Loucy (cell line): ENCODE data around the gene PNPLA6.

Experiments
- H2AFZ ChIP-seq: fragments of 200-600 bp; sonication (generic); 2 replicates; pipeline ENCODE4 v1.6.0; 2016; ENCODE audit warnings: antibody characterized with exemption, mild to moderate bottlenecking, low read length, moderate library complexity
- H3F3A ChIP-seq: fragments of 200-600 bp; 2 replicates; pipeline ENCODE4 v1.6.0; 2016; ENCODE audit warnings: antibody characterized with exemption, low read depth, mild to moderate bottlenecking
- H3K27me3 ChIP-seq: fragments of 200-600 bp; sonication (generic); 2 replicates; pipeline ENCODE4 v1.6.1; 2014; ENCODE audit warnings: low read length, mild to moderate bottlenecking; ENCODE audit not compliant: insufficient read depth, poor library complexity, severe bottlenecking
- H3K36me3 ChIP-seq: fragments of 200-600 bp; sonication (generic); 2 replicates; pipeline ENCODE4 v1.6.1; 2016; ENCODE audit warnings: low read length; ENCODE audit not compliant: insufficient read depth
- H3K4me1 ChIP-seq: fragments of 200-600 bp; sonication (generic); 2 replicates; pipeline ENCODE4 v1.5.1; 2014; ENCODE audit warnings: low read length, mild to moderate bottlenecking; ENCODE audit not compliant: insufficient read depth, poor library complexity, severe bottlenecking
- H3K4me2 ChIP-seq: fragments of 200-600 bp; sonication (generic); 2 replicates; pipeline ENCODE4 v1.6.0; 2014; ENCODE audit warnings: antibody characterized with exemption, low read length, low read depth, mild to moderate bottlenecking; ENCODE audit not compliant: poor library complexity, severe bottlenecking
- H3K4me3 ChIP-seq: fragments of 200-600 bp; sonication (generic); 2 replicates; pipeline ENCODE4 v1.5.1; 2014; ENCODE audit warnings: low read length, mild to moderate bottlenecking, mixed read lengths; ENCODE audit not compliant: poor library complexity, severe bottlenecking
- H3K79me2 ChIP-seq: fragments of 200-600 bp; sonication (generic); 2 replicates; pipeline ENCODE4 v1.6.1; 2014; ENCODE audit warnings: low read length; ENCODE audit not compliant: insufficient read depth
- H3K9ac ChIP-seq: fragments of 200-600 bp; sonication (generic); 2 replicates; pipeline ENCODE4 v1.6.0; 2014; ENCODE audit warnings: mild to moderate bottlenecking, low read depth, low read length, moderate library complexity; ENCODE audit not compliant: poor library complexity, severe bottlenecking
- H3K9me2 ChIP-seq: fragments of 200-600 bp; sonication (generic); replicated peaks from 2 replicates; pipeline ENCODE4 v1.6.1; 2016; ENCODE audit warnings: low read depth, low read length, mixed read lengths
- H3K9me3 ChIP-seq: fragments of 200-600 bp; sonication (generic); 2 replicates; pipeline ENCODE4 v1.6.1; 2014; ENCODE audit warnings: mild to moderate bottlenecking, antibody characterized with exemption, low read length, low read depth; ENCODE audit not compliant: insufficient read depth
- H4K20me1 ChIP-seq: fragments of 200-600 bp; sonication (generic); 2 replicates; pipeline ENCODE4 v1.6.0; 2014; ENCODE audit warnings: antibody characterized with exemption, low read length, mild to moderate bottlenecking; ENCODE audit not compliant: insufficient read depth, poor library complexity, severe bottlenecking
- CTCF ChIP-seq: fragments of 200-600 bp; sonication (generic); conservative IDR thresholded peaks from 2 replicates; pipeline ENCODE4 v1.5.1; 2014; ENCODE audit warnings: mild to moderate bottlenecking, antibody characterized with exemption, low read length
- EZH2phosphoT487 ChIP-seq: fragments of 200-600 bp; IDR thresholded peaks from 2 replicates; pipeline ENCODE4 v1.6.1; 2018; ENCODE audit warnings: antibody characterized with exemption, mild to moderate bottlenecking, moderate library complexity, borderline replicate concordance

PNPLA6 gene

GRCh38 chr19:7598180-7598579, 62.7 kb downstream of the PNPLA6 start:
- TF ChIP-seq EZH2phosphoT487 (no peak), CTCF (no peak)
- no peaks in the 10 kb centered on the region for H3K27me3 ChIP-seq
- H3K9me2 ChIP-seq, result no peaks in the 10 kb centered on the region
- H2AFZ ChIP-seq, result no peak overlapping the region
- no peak overlapping the region for H3K4me3 ChIP-seq
- H3K9me3 ChIP-seq, result no peaks in the 10 kb centered on the region
- no peak overlapping the region for H3K9ac ChIP-seq
- H3K4me1 ChIP-seq, result no peaks in the 10 kb centered on the region
- no peaks in the 10 kb centered on the region for H3K79me2 ChIP-seq
- H3K4me2 ChIP-seq, result no peak overlapping the region
- no peaks in the 10 kb centered on the region for H3F3A ChIP-seq
- H4K20me1 ChIP-seq, result no peaks in the 10 kb centered on the region
- no peaks in the 10 kb centered on the region for H3K36me3 ChIP-seq

GRCh38 chr19:7600721-7601120, 65.2 kb downstream of the PNPLA6 start:
- Histone ChIP-seq H3K9me2 (no peaks in the 10 kb centered on the region), H4K20me1 (no peaks in the 10 kb centered on the region), H3K4me1 (no peaks in the 10 kb centered on the region), H3K9ac (no peak overlapping the region), H2AFZ (no peak overlapping the region), H3K9me3 (no peaks in the 10 kb centered on the region), H3K4me3 (no peak overlapping the region), H3K79me2 (no peaks in the 10 kb centered on the region), H3K4me2 (no peak overlapping the region), H3K36me3 (no peaks in the 10 kb centered on the region), H3F3A (no peaks in the 10 kb centered on the region), H3K27me3 (no peaks in the 10 kb centered on the region)
- TF ChIP-seq CTCF (no peak), EZH2phosphoT487 (no peak)

GRCh38 chr19:7602240-7602934, 66.9 kb downstream of the PNPLA6 start:
- no peaks in the 10 kb centered on the region for H3K27me3 ChIP-seq
- H3K36me3 ChIP-seq, result no peaks in the 10 kb centered on the region
- no peaks in the 10 kb centered on the region for H3F3A ChIP-seq
- no peak overlapping the region for H3K9ac ChIP-seq
- no peak overlapping the region for H2AFZ ChIP-seq
- H3K4me3 ChIP-seq, result no peak overlapping the region
- no peaks in the 10 kb centered on the region for H3K79me2 ChIP-seq
- H3K9me3 ChIP-seq, result no peaks in the 10 kb centered on the region
- H4K20me1 ChIP-seq, result no peaks in the 10 kb centered on the region
- no peak for TF ChIP-seq EZH2phosphoT487
- no peak for TF ChIP-seq CTCF
- no peaks in the 10 kb centered on the region for H3K4me1 ChIP-seq
- no peak overlapping the region for H3K4me2 ChIP-seq
- no peaks in the 10 kb centered on the region for H3K9me2 ChIP-seq
